Gastrocnemius medialis (tissue), 4 donors: ENCODE data around the gene ABT1.

Experiments
- POLR2A ChIP-seq, 2 donors: fragments of 450-650 bp; IDR thresholded peaks; one replicate each; pipeline ENCODE4 v1.6.1; 2017; ENCODE audit warnings: antibody characterized with exemption in 2 of 2, mild to moderate bottlenecking in 2 of 2, moderate library complexity in 2 of 2
- TF ChIP-seq, protein P1 (sequence below), 5 experiments: fragments of 450-650 bp in 3 of 5; fragments of 200-600 bp in 2 of 5; sonication (generic) in 2 of 5; IDR thresholded peaks in 4 of 5; conservative IDR thresholded peaks in 1 of 5; 1 replicate in 4 of 5; 2 replicates in 1 of 5; pipeline ENCODE4 v1.5.1; 2016 to 2019; ENCODE audit warnings: antibody characterized with exemption in 5 of 5, mild to moderate bottlenecking in 3 of 5, moderate library complexity in 3 of 5

- TF ChIP-seq, protein P1, sequence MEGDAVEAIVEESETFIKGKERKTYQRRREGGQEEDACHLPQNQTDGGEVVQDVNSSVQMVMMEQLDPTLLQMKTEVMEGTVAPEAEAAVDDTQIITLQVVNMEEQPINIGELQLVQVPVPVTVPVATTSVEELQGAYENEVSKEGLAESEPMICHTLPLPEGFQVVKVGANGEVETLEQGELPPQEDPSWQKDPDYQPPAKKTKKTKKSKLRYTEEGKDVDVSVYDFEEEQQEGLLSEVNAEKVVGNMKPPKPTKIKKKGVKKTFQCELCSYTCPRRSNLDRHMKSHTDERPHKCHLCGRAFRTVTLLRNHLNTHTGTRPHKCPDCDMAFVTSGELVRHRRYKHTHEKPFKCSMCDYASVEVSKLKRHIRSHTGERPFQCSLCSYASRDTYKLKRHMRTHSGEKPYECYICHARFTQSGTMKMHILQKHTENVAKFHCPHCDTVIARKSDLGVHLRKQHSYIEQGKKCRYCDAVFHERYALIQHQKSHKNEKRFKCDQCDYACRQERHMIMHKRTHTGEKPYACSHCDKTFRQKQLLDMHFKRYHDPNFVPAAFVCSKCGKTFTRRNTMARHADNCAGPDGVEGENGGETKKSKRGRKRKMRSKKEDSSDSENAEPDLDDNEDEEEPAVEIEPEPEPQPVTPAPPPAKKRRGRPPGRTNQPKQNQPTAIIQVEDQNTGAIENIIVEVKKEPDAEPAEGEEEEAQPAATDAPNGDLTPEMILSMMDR (IDR thresholded peaks at IDR 0.05 in 4 of 5, conservative IDR thresholded peaks at IDR 0.05 in 1 of 5) = no peak
- no peak for TF ChIP-seq POLR2A (IDR thresholded peaks at IDR 0.05)
Observed at GRCh38 chr6:26594131-26594498, 2.6 kb upstream of the ABT1 start.
